Measurements from ENCODE around the gene UGT1A4.

UGT1A4 gene

GRCh38 chr2:233791151-233791882 lies 72.8 kb downstream of the UGT1A4 start:
- no peak for TF ChIP-seq JUND (IDR thresholded peaks at IDR 0.05; ENCODE audit: low read depth)
- in situ Hi-C loops (cut with HindIII; ENCODE audit: low pct_unique_long_range_greater_than_20kb, low sequenced_read_pairs) = no loop called here

DNA sequence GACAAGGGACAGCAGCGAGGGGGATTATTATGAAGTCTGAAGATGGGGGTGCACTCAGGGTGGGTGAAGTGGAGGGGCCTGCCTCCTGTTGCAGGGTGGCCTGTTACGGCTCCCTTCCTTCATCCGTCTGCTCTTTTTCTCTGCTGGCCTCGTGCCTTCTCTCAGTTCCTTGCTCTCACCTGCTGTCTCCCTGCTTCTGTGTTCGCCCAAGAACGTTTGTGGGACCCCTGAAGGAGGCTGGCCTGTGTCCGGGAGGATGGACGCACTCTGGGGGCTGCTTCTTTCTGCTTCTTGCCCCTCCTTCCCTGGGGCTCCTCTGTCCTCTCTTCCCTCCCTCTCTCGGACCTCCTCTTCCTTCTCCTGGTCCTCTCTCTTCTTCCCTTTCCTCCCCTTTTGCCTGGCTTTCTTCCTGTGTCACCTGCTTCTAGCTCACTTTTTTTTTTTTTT lies 73.4 kb downstream of the UGT1A4 start:
- TF ChIP-seq JUND (IDR thresholded peaks at IDR 0.05; ENCODE audit: low read depth) = no peak
- in situ Hi-C loops (cut with HindIII; ENCODE audit: low pct_unique_long_range_greater_than_20kb, low sequenced_read_pairs) = no loop called here
- DNase-seq (ENCODE audit: low read depth in 1 of 2, low spot score in 1 of 2) = no peak

More at GRCh38 chr2:233791151-233791882, 72.8 kb downstream of the UGT1A4 start:
- no peak for DNase-seq (ENCODE audit: low read depth in 1 of 2, low spot score in 1 of 2)

GRCh38 chr2:233792720-233793119 lies 74.2 kb downstream of the UGT1A4 start:
- in situ Hi-C loops (cut with HindIII; ENCODE audit: low pct_unique_long_range_greater_than_20kb, low sequenced_read_pairs) = no loop called here
- DNase-seq (ENCODE audit: low read depth in 1 of 2, low spot score in 1 of 2) = no peak
- no peak for TF ChIP-seq JUND (IDR thresholded peaks at IDR 0.05; ENCODE audit: low read depth)

DNA sequence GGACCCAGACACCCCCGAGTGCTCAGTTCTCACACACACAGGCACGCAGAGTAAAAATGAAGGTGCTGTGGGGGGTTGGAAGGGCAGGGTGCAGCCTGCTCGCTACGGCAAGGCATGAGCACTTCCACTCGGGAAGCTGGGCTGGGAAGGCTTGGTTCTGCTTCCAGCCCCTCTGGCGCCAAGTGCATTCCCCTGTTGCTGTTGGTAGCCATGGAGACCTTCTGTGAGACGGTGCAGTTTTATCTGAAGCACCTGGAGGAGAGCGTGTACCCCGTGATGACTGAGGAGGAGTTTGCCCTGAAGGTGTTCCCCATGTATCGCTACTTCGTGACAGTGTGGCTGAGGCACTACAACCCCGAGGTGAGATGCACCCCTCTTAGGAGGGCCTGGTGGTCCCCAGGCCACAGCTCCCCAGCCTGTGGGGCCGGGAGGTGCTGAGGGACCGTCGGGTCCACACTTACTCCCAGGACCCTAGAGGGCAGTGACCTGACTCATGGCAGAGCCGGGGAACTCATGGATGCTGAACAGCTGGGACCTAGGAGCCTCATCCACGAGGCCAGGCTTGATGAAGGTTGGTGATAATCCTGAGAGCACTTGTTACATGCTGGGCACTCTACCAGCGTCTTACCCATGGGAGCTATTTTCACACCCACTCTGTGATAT lies 75.1 kb downstream of the UGT1A4 start:
- no peak for TF ChIP-seq JUND (IDR thresholded peaks at IDR 0.05; ENCODE audit: low read depth)
- no peak for DNase-seq (ENCODE audit: low read depth in 1 of 2, low spot score in 1 of 2)
- in situ Hi-C loops (cut with HindIII; ENCODE audit: low pct_unique_long_range_greater_than_20kb, low sequenced_read_pairs) = no loop called here

GRCh38 chr2:233794128-233794658 lies 75.7 kb downstream of the UGT1A4 start:
- no peak for TF ChIP-seq JUND (IDR thresholded peaks at IDR 0.05; ENCODE audit: low read depth)
- in situ Hi-C loops (cut with HindIII; ENCODE audit: low pct_unique_long_range_greater_than_20kb, low sequenced_read_pairs) = no loop called here
- DNase-seq (ENCODE audit: low read depth in 1 of 2, low spot score in 1 of 2) = no peak

DNA sequence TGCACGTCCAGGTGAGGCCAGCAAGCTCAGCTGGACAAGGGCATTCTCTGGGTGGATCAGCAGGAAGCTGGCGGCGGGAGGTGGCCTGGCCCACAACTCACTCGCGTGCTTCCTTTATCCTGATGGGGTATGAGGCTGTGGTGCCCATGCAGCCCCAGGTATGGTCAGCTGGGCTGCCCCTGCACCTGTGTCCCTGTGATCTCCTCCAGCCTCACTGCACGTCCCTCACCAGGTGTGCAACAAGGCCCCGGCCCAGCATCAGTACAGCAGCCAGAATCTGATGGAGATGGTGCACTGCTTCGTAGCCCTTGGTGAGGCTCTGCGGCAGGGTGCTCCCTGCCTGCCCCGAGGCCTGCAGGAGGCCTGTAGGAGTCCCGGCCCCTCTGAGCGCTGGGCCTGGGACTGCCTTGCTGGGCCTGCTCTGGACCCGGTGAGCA lies 77.2 kb downstream of the UGT1A4 start:
- in situ Hi-C loops (cut with HindIII; ENCODE audit: low pct_unique_long_range_greater_than_20kb, low sequenced_read_pairs) = no loop called here
- no peak for DNase-seq (ENCODE audit: low read depth in 1 of 2, low spot score in 1 of 2)
- TF ChIP-seq JUND (IDR thresholded peaks at IDR 0.05; ENCODE audit: low read depth) = no peak

GRCh38 chr2:233796254-233796653 lies 77.7 kb downstream of the UGT1A4 start:
- TF ChIP-seq JUND (IDR thresholded peaks at IDR 0.05; ENCODE audit: low read depth) = no peak
- DNase-seq (ENCODE audit: low read depth in 1 of 2, low spot score in 1 of 2) = no peak
- in situ Hi-C loops (cut with HindIII; ENCODE audit: low pct_unique_long_range_greater_than_20kb, low sequenced_read_pairs) = no loop called here

GRCh38 chr2:233798335-233799086 lies 80.0 kb downstream of the UGT1A4 start:
- in situ Hi-C loops (cut with HindIII; ENCODE audit: low pct_unique_long_range_greater_than_20kb, low sequenced_read_pairs) = no loop called here
- no peak for DNase-seq (ENCODE audit: low read depth in 1 of 2, low spot score in 1 of 2)
- no peak for TF ChIP-seq JUND (IDR thresholded peaks at IDR 0.05; ENCODE audit: low read depth)

DNA sequence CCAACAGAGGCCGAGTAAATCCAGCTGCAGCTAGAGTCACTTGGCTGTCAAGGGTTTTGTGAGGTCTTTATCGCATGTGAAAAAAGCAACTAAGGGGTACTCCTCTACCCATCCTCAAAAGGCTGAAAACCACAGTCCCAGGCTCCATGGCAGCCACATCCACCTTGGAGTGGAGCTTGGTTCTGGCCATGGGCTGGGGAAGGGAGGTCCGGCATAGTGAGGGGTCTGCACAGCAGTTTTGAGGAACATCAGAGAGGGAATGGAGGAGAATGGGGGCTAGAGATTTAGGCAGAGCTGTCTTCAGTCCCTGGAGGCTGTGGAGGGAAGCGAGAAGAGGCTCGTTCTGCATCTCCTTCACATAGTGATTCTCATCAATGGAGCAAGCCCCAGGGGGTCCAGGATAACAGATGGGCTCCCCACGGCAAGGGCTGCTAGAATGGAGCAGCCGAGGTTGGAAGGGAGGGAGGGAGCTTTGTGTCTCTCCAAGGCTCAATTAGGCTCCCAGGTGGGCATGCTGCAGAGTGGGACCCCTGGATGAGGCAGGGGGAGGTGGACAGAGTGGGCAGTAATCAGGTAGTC lies 80.6 kb downstream of the UGT1A4 start:
- DNase-seq (ENCODE audit: low read depth in 1 of 2, low spot score in 1 of 2) = no peak
- in situ Hi-C loops (cut with HindIII; ENCODE audit: low pct_unique_long_range_greater_than_20kb, low sequenced_read_pairs) = no loop called here
- TF ChIP-seq JUND (IDR thresholded peaks at IDR 0.05; ENCODE audit: low read depth) = no peak

DNA sequence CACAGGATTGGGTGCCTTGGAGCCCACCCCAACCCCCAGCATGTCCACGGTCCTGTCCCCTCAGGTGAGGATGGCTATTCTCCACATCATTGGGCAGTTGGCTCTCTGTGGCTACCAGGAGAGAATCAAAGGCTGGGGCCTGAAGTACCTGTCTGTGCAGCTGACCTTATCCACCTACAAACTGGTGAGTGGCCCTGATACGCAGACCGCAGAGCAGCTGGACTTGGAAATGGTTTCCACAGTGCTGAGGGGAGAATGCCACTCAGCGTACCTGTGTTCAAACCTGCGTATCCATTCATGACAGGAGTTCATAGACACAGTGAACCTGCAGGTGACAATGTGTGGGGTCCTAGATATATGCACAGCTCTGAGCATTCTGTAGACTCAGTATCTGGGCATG lies 81.2 kb downstream of the UGT1A4 start:
- no peak for TF ChIP-seq JUND (IDR thresholded peaks at IDR 0.05; ENCODE audit: low read depth)
- no peak for DNase-seq (ENCODE audit: low read depth in 1 of 2, low spot score in 1 of 2)
- in situ Hi-C loops (cut with HindIII; ENCODE audit: low pct_unique_long_range_greater_than_20kb, low sequenced_read_pairs) = no loop called here

DNA sequence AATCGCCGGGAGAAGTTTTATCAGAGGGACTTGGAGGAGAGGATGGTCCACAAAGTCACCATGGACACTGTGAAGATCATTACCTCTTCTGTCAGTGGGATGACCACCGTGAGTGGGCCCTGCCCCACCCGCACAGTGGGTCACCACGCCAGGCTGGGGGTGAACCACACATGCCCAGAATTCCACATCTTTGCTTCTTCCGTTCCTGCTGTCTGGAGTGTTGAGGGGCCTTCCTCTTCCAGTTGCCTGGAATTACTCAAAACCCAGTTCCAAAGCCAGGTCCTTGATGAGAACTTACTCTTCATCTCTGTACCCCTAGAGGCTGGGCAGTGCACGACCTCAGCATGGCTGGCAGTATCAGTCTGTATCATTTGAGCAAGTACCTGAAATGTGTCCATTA lies 81.7 kb downstream of the UGT1A4 start:
- no peak for DNase-seq (ENCODE audit: low read depth in 1 of 2, low spot score in 1 of 2)
- TF ChIP-seq JUND (IDR thresholded peaks at IDR 0.05; ENCODE audit: low read depth) = no peak
- in situ Hi-C loops (cut with HindIII; ENCODE audit: low pct_unique_long_range_greater_than_20kb, low sequenced_read_pairs) = no loop called here

GRCh38 chr2:233801357-233802131 lies 83.0 kb downstream of the UGT1A4 start:
- in situ Hi-C loops (cut with HindIII; ENCODE audit: low pct_unique_long_range_greater_than_20kb, low sequenced_read_pairs) = no loop called here
- DNase-seq (ENCODE audit: low read depth in 1 of 2, low spot score in 1 of 2) = no peak
- TF ChIP-seq JUND (IDR thresholded peaks at IDR 0.05; ENCODE audit: low read depth) = no peak

Data from T47D (cell line).